B cell (primary cell): ENCODE data around the gene HS2ST1. TPM values are rescaled to one million over a fixed set of nuclear protein-coding genes. Genes with fewer than 3 reads are reported as not detected.

ENCODE experiments used
- ATAC-seq: fragments of 200-7000 bp; cut with Tn5 transposase; one replicate; pipeline ENCODE4 v1.10.0; 2021; ENCODE audit warnings: low read depth, mild to moderate bottlenecking, moderate number of reproducible peaks, moderate library complexity
- CTCF ChIA-PET: fragments of 350-600 bp; sonication (Branson Sonifier 250); formaldehyde crosslinking; loops from one replicate; lab custom pipeline; 2021; ENCODE audit warnings: antibody characterized with exemption, inconsistent platforms; lab: Charles Lee
- POLR2A ChIA-PET: fragments of 350-600 bp; sonication (Branson Sonifier 250); formaldehyde crosslinking; loops from one replicate; lab custom pipeline; 2021; ENCODE audit warnings: antibody characterized with exemption; lab: Charles Lee
- DNase-seq: peaks from one replicate; pipeline ENCODE4 v3.0.0; 2013
- H2AFZ ChIP-seq: 2 replicates; pipeline ENCODE4 v1.6.1; 2012; ENCODE audit warnings: mild to moderate bottlenecking, low read depth, low read length; ENCODE audit not compliant: insufficient read depth, poor library complexity, severe bottlenecking
- H3K27ac ChIP-seq, 2 donors: 1 replicate in 1 of 2; 2 replicates in 1 of 2; pipeline ENCODE4 v1.5.1; 2012 to 2013; ENCODE audit warnings: low read length in 2 of 2, mild to moderate bottlenecking in 2 of 2, moderate library complexity in 1 of 2
- H3K27me3 ChIP-seq, 4 experiments: fragments of 200-600 bp in 1 of 4; sonication (generic) in 1 of 4; replicated peaks in 1 of 4; 1 replicate in 2 of 4; 2 replicates in 2 of 4; pipeline versions ENCODE4 v1.6.1 to v1.7.0; 2013 to 2016; ENCODE audit warnings: low read length in 3 of 4, mild to moderate bottlenecking in 2 of 4, mixed read lengths in 1 of 4, moderate library complexity in 1 of 4; ENCODE audit not compliant: insufficient read depth in 4 of 4, control insufficient read depth in 3 of 4; ENCODE audit errors: control extremely low read depth in 1 of 4
- H3K36me3 ChIP-seq, 2 experiments: replicated peaks in 1 of 2; 1 replicate in 1 of 2; 2 replicates in 1 of 2; pipeline versions ENCODE4 v1.6.1 to v1.7.1; 2013; ENCODE audit warnings: low read length in 1 of 2; ENCODE audit not compliant: insufficient read depth in 2 of 2, control insufficient read depth in 1 of 2; ENCODE audit errors: control extremely low read depth in 1 of 2, extremely low read depth in 1 of 2
- H3K4me1 ChIP-seq, 2 donors: fragments of 200-600 bp in 1 of 2; sonication (generic) in 1 of 2; 1 replicate in 1 of 2; 2 replicates in 1 of 2; pipeline versions ENCODE4 v1.5.1 to v1.6.1; 2013 to 2017; ENCODE audit warnings: low read length in 2 of 2; ENCODE audit not compliant: control insufficient read depth in 2 of 2, insufficient read depth in 2 of 2
- H3K4me2 ChIP-seq: replicated peaks from 2 replicates; pipeline ENCODE3; 2012; ENCODE audit warnings: mild to moderate bottlenecking, low read depth, low read length; ENCODE audit not compliant: poor library complexity, severe bottlenecking
- H3K4me3 ChIP-seq, 5 experiments: fragments of 200-600 bp in 1 of 5; sonication (generic) in 1 of 5; 1 replicate in 3 of 5; 2 replicates in 2 of 5; pipeline versions ENCODE4 v1.5.1 to v1.7.0; 2011 to 2016; ENCODE audit warnings: low read length in 4 of 5, mild to moderate bottlenecking in 4 of 5, low read depth in 2 of 5, control low read depth in 1 of 5, moderate library complexity in 1 of 5; ENCODE audit not compliant: insufficient read depth in 1 of 5; ENCODE audit errors: control extremely low read depth in 1 of 5, extremely low read depth in 1 of 5
- H3K79me2 ChIP-seq: fragments of 200-600 bp; sonication (generic); one replicate; pipeline ENCODE4 v1.6.0; 2016; ENCODE audit warnings: low read length; ENCODE audit not compliant: control insufficient read depth, insufficient read depth
- H3K9ac ChIP-seq: fragments of 200-600 bp; sonication (generic); 2 replicates; pipeline ENCODE4 v1.6.1; 2017; ENCODE audit warnings: mild to moderate bottlenecking, low read length, moderate library complexity
- H3K9me3 ChIP-seq, 3 donors: one replicate each; pipeline versions ENCODE4 v1.6.1 to v1.7.1; 2013; ENCODE audit warnings: low read length in 2 of 3; ENCODE audit not compliant: control insufficient read depth in 2 of 3, insufficient read depth in 1 of 3; ENCODE audit errors: control extremely low read depth in 1 of 3
- H4K20me1 ChIP-seq: 2 replicates; pipeline ENCODE4 v1.6.0; 2012; ENCODE audit warnings: mild to moderate bottlenecking, low read length; ENCODE audit not compliant: insufficient read depth, control insufficient read depth, poor library complexity, severe bottlenecking
- H3K27ac Mint-ChIP-seq: one replicate; pipeline ENCODE4 v1.8.0; 2021; ENCODE audit warnings: mixed read lengths
- H3K27me3 Mint-ChIP-seq: one replicate; pipeline ENCODE4 v1.8.0; 2021; ENCODE audit warnings: mixed read lengths
- H3K4me1 Mint-ChIP-seq: one replicate; pipeline ENCODE4 v1.8.0; 2021; ENCODE audit warnings: mixed read lengths
- H3K4me3 Mint-ChIP-seq: one replicate; pipeline ENCODE4 v1.8.0; 2021; ENCODE audit warnings: mixed read lengths
- H3K9me3 Mint-ChIP-seq: one replicate; pipeline ENCODE4 v1.8.0; 2022; ENCODE audit warnings: mixed read lengths; ENCODE audit not compliant: insufficient read depth
- CTCF ChIP-seq: fragments of 200-600 bp; IDR thresholded peaks from one replicate; pipeline ENCODE4 v1.8.0; 2022; ENCODE audit warnings: antibody characterized with exemption, mild to moderate bottlenecking
- EZH2 ChIP-seq: IDR thresholded peaks from 2 replicates; pipeline ENCODE4 v1.6.1; 2012; ENCODE audit warnings: borderline replicate concordance, low read depth, mild to moderate bottlenecking, moderate library complexity, low read length; ENCODE audit not compliant: insufficient read depth, poor library complexity, severe bottlenecking
- WGBS: methylation state at CpG from one replicate; pipeline ENCODE4 v1.1.5; 2013; ENCODE audit warnings: missing lambda C conversion rate; ENCODE audit not compliant: insufficient coverage; 5-methylcytosine and 5-hydroxymethylcytosine counted together
- intact Hi-C: fragments of 100-400 bp; cut with micrococcal nuclease; formaldehyde crosslinking; loops from one replicate; pipeline ENCODE4 v1.10.0; 2022
- polyA plus RNA-seq: library from polyadenylated mRNA; depleted of rRNA; stranded (reverse); fragments of >200 nt; gene quantifications from 2 replicates; pipeline ENCODE4 v1.2.3, GENCODE V29; 2012
- total RNA-seq, 2 donors: library from RNA; stranded (reverse); fragments of 120-200 nt in 1 of 2; gene quantifications; 1 replicate in 1 of 2; 2 replicates in 1 of 2; pipeline versions ENCODE4 v1.2.3 to v1.2.4, GENCODE V29; 2013 to 2022

The HS2ST1 gene
- total and polyA plus RNA-seq, 2 donors (not counting 1 experiment from before 2014, with no cell fraction given), result 3.0 to 16.9 TPM

GRCh38 chr1:87156124-87156523 lies 241.7 kb downstream of the HS2ST1 start:
- WGBS, result 94% methylated on average over 6 of the region's 6 CpGs
- no peak overlapping the region for H3K27ac Mint-ChIP-seq

GRCh38 chr1:87159378-87159915 lies 245.0 kb downstream of the HS2ST1 start:
- Histone ChIP-seq H3K4me3 (no peak overlapping the region), H3K9ac (no peak overlapping the region), H2AFZ (no peak overlapping the region), H3K27ac (no peak overlapping the region), H3K27me3 (no peaks in the 10 kb centered on the region), H3K36me3 (no peaks in the 10 kb centered on the region), H3K9me3 (no peaks in the 10 kb centered on the region), H3K79me2 (no peaks in the 10 kb centered on the region), H4K20me1 (no peaks in the 10 kb centered on the region), H3K4me1 (no peaks in the 10 kb centered on the region), H3K4me2 (no peak overlapping the region)
- no peaks in the 10 kb centered on the region for H3K4me1 Mint-ChIP-seq
- H3K9me3 Mint-ChIP-seq, result no peaks in the 10 kb centered on the region
- DNase-seq (no peak), ATAC-seq (no peak)
- intact Hi-C loops, result no loop called here
- CTCF ChIA-PET, result no interaction called here
- 98% methylated on average over 5 of the region's 6 CpGs for WGBS
- H3K27me3 Mint-ChIP-seq, result peaks cover 14% of the 10 kb centered on the region
- H3K4me3 Mint-ChIP-seq, result no peak overlapping the region
- POLR2A ChIA-PET, result no interaction called here
- no peak overlapping the region for H3K27ac Mint-ChIP-seq
- TF ChIP-seq CTCF (no peak), EZH2 (no peak)

More at GRCh38 chr1:87156124-87156523, 241.7 kb downstream of the HS2ST1 start:
- peaks cover 11% of the 10 kb centered on the region in 2 donors for H3K4me1 ChIP-seq
- no peak overlapping the region for H3K27ac ChIP-seq
- Mint-ChIP-seq H3K9me3 (no peaks in the 10 kb centered on the region), H3K4me1 (peaks cover 11% of the 10 kb centered on the region), H3K27me3 (peaks cover 24% of the 10 kb centered on the region), H3K4me3 (no peak overlapping the region)
- TF ChIP-seq CTCF (no peak), EZH2 (no peak)
- peaks cover 0 to 2% (median 0%) of the 10 kb centered on the region in 3 donors for H3K9me3 ChIP-seq
- H3K79me2 ChIP-seq, result no peaks in the 10 kb centered on the region
- H3K4me3 ChIP-seq, result no peak overlapping the region
- intact Hi-C loops, result no loop called here
- H3K36me3 ChIP-seq, result no peaks in the 10 kb centered on the region
- ChIA-PET POLR2A (no interaction called here), CTCF (no interaction called here)
- H3K27me3 ChIP-seq, result peaks cover 0 to 15% (median 6%) of the 10 kb centered on the region in 4 experiments
- H3K9ac ChIP-seq, result no peak overlapping the region
- no peak overlapping the region for H2AFZ ChIP-seq
- no peak overlapping the region for H3K4me2 ChIP-seq
- DNase-seq, result no peak
- no peak for ATAC-seq
- H4K20me1 ChIP-seq, result no peaks in the 10 kb centered on the region

Other genes starting within 250 kb of the HS2ST1 start
- gene SH3GLB1, start 210.1 kb upstream of the HS2ST1 start, total RNA-seq, result 55.3 and 57.3 TPM in 2 replicates
- gene SH3GLB1, start 210.1 kb upstream of the HS2ST1 start, polyA plus RNA-seq, result 13.2 and 15.4 TPM in 2 replicates
- 178 and 185 TPM in 2 replicates for gene SELENOF, start 509 bp upstream of the HS2ST1 start, total RNA-seq
- 112 and 113 TPM in 2 replicates for gene SELENOF, start 509 bp upstream of the HS2ST1 start, polyA plus RNA-seq